HepG2 (cell line): Measurements from ENCODE around the gene HELZ.

Experiments
- ATF2 ChIP-seq: sonication (generic); formaldehyde crosslinking; IDR thresholded peaks from 2 replicates; pipeline ENCODE4 v1.4.0; 2020; ENCODE audit warnings: missing genetic modification reagents
- CTCF ChIP-seq: sonication (generic); formaldehyde crosslinking; IDR thresholded peaks from 2 replicates; pipeline ENCODE4 v1.5.0; 2020; ENCODE audit warnings: mild to moderate bottlenecking, missing genetic modification reagents, moderate library complexity
- DNMT1 ChIP-seq: sonication (generic); formaldehyde crosslinking; IDR thresholded peaks from 2 replicates; pipeline ENCODE4 v1.5.1; 2020; ENCODE audit warnings: mild to moderate bottlenecking, missing genetic modification reagents
- E2F1 ChIP-seq: sonication (generic); formaldehyde crosslinking; IDR thresholded peaks from 2 replicates; pipeline ENCODE4 v1.5.0; 2020; ENCODE audit warnings: missing genetic modification reagents
- MLX ChIP-seq: IDR thresholded peaks from 2 replicates; pipeline ENCODE4 v1.6.1; 2016
- POLR2A ChIP-seq, 2 experiments: IDR thresholded peaks; 2 replicates each; pipeline ENCODE4 v1.6.1; 2011; ENCODE audit warnings: low read depth in 2 of 2, low read length in 2 of 2, mild to moderate bottlenecking in 1 of 2, moderate library complexity in 1 of 2; ENCODE audit not compliant: insufficient read depth in 1 of 2
- POLR2AphosphoS5 ChIP-seq: IDR thresholded peaks from 2 replicates; pipeline ENCODE4 v1.6.1; 2012; ENCODE audit warnings: low read depth, low read length
- ZNF10 ChIP-seq: sonication (generic); formaldehyde crosslinking; IDR thresholded peaks from 2 replicates; pipeline ENCODE4 v1.4.0; 2020; ENCODE audit warnings: mild to moderate bottlenecking, low read depth, missing genetic modification reagents, borderline replicate concordance
- ZNF138 ChIP-seq: sonication (generic); formaldehyde crosslinking; IDR thresholded peaks from 2 replicates; pipeline ENCODE4 v1.5.0; 2020; ENCODE audit warnings: mild to moderate bottlenecking, low read depth, missing genetic modification reagents
- ZNF550 ChIP-seq: sonication (generic); formaldehyde crosslinking; IDR thresholded peaks from 2 replicates; pipeline ENCODE4 v1.4.0; 2020; ENCODE audit warnings: mild to moderate bottlenecking, missing genetic modification reagents, borderline replicate concordance

- TF ChIP-seq ATF2 (CRISPR knock-in tag) (no peak), MLX (CRISPR knock-in tag) (no peak), ZNF138 (CRISPR knock-in tag) (no peak), DNMT1 (CRISPR knock-in tag) (no peak), CTCF (CRISPR knock-in tag) (no peak), E2F1 (CRISPR knock-in tag) (no peak), POLR2AphosphoS5 (no peak), ZNF10 (CRISPR knock-in tag) (no peak), ZNF550 (CRISPR knock-in tag) (no peak), POLR2A (IDR thresholded peaks at IDR 0.05; ENCODE audit: insufficient read depth in 1 of 2, low read depth in 2 of 2, low read length in 2 of 2) (no peak)
These were observed 25.4 kb upstream of the HELZ start for GRCh38 chr17:67270416-67270815.
